Measurements from ENCODE around the gene KRT3. TPM values are rescaled to one million over a fixed set of nuclear protein-coding genes. Genes with fewer than 3 reads are reported as not detected.
"Not testable (repeated sequence)": the region's sequence is repeated elsewhere in the genome, so short reads cannot be mapped to it uniquely, and the experiment has no call there.

Gene KRT3
- total RNA-seq, 4 donors from 2014 or later, result not detected

- H3K27me3 ChIP-seq, result peaks cover 9% of the 10 kb centered on the region
- TF ChIP-seq CTCF (IDR thresholded peaks at IDR 0.05) (no peak), POLR2AphosphoS5 (IDR thresholded peaks at IDR 0.05) (no peak), POLR2A (IDR thresholded peaks at IDR 0.05) (no peak), EP300 (IDR thresholded peaks at IDR 0.05) (no peak)
- no peaks in the 10 kb centered on the region for H3K36me3 ChIP-seq
- no peak for DNase-seq (ENCODE audit: low spot score in 2 of 2)
- no peak overlapping the region for H3K27ac ChIP-seq
- no peaks in the 10 kb centered on the region for H3K4me1 ChIP-seq
- H3K4me3 ChIP-seq, result no peak overlapping the region
- H3K9me3 ChIP-seq, result no peaks in the 10 kb centered on the region
These were observed 41.8 kb downstream of the KRT3 start for GRCh38 chr12:52754135-52754534.

GRCh38 chr12:52753283-52753682, 42.6 kb downstream of the KRT3 start:
- DNase-seq (ENCODE audit: low spot score in 2 of 2), result no peak
- Histone ChIP-seq H3K36me3 (no peaks in the 10 kb centered on the region), H3K27me3 (peaks cover 7% of the 10 kb centered on the region), H3K4me1 (no peaks in the 10 kb centered on the region), H3K9me3 (no peaks in the 10 kb centered on the region), H3K4me3 (no peak overlapping the region), H3K27ac (no peak overlapping the region)
- TF ChIP-seq CTCF (IDR thresholded peaks at IDR 0.05) (no peak), POLR2A (IDR thresholded peaks at IDR 0.05) (no peak), POLR2AphosphoS5 (IDR thresholded peaks at IDR 0.05) (no peak), EP300 (IDR thresholded peaks at IDR 0.05) (no peak)
- WGBS, result 100% methylated on average over 3 of the region's 3 CpGs

- peaks cover under 1% of the 10 kb centered on the region for H3K27me3 ChIP-seq
- H3K27ac ChIP-seq, result no peak overlapping the region
- H3K9me3 ChIP-seq, result no peaks in the 10 kb centered on the region
- DNase-seq (ENCODE audit: low spot score in 2 of 2), result no peak
- no peak overlapping the region for H3K4me3 ChIP-seq
- H3K36me3 ChIP-seq, result no peaks in the 10 kb centered on the region
- 96% methylated on average over 2 of the region's 2 CpGs for WGBS
- TF ChIP-seq EP300 (IDR thresholded peaks at IDR 0.05) (no peak), CTCF (IDR thresholded peaks at IDR 0.05) (no peak), POLR2AphosphoS5 (IDR thresholded peaks at IDR 0.05) (no peak), POLR2A (IDR thresholded peaks at IDR 0.05) (no peak)
- H3K4me1 ChIP-seq, result no peaks in the 10 kb centered on the region
These were observed 43.4 kb downstream of the KRT3 start for GRCh38 chr12:52752516-52752915.

GRCh38 chr12:52751795-52752194, 44.1 kb downstream of the KRT3 start:
- Histone ChIP-seq H3K9me3 (no peaks in the 10 kb centered on the region), H3K4me3 (no peak overlapping the region), H3K4me1 (no peaks in the 10 kb centered on the region), H3K27ac (no peak overlapping the region), H3K27me3 (no peaks in the 10 kb centered on the region), H3K36me3 (no peaks in the 10 kb centered on the region)
- DNase-seq (ENCODE audit: low spot score in 2 of 2), result no peak
- TF ChIP-seq POLR2AphosphoS5 (IDR thresholded peaks at IDR 0.05) (no peak), CTCF (IDR thresholded peaks at IDR 0.05) (no peak), EP300 (IDR thresholded peaks at IDR 0.05) (no peak), POLR2A (IDR thresholded peaks at IDR 0.05) (no peak)

- not testable (repeated sequence) for H3K4me3 ChIP-seq; H3K9me3 ChIP-seq; H3K4me1 ChIP-seq; DNase-seq (ENCODE audit: low spot score in 2 of 2); H3K36me3 ChIP-seq; H3K27me3 ChIP-seq; H3K27ac ChIP-seq
- 50% methylated on average over 3 of the region's 3 CpGs for WGBS
These were observed 45.4 kb downstream of the KRT3 start for GRCh38 chr12:52750532-52750931.

- DNase-seq (ENCODE audit: low spot score in 2 of 2), result no peak
- no peaks in the 10 kb centered on the region for H3K4me1 ChIP-seq
- TF ChIP-seq CTCF (IDR thresholded peaks at IDR 0.05) (no peak), EP300 (IDR thresholded peaks at IDR 0.05) (no peak)
These were observed 46.1 kb downstream of the KRT3 start for GRCh38 chr12:52749827-52750226.

More at GRCh38 chr12:52749827-52750226, 46.1 kb downstream of the KRT3 start:
- H3K36me3 ChIP-seq, result no peaks in the 10 kb centered on the region
- no peak overlapping the region for H3K27ac ChIP-seq
- no peaks in the 10 kb centered on the region for H3K27me3 ChIP-seq
- no peak overlapping the region for H3K4me3 ChIP-seq
- 71% methylated on average over 3 of the region's 3 CpGs for WGBS
- H3K9me3 ChIP-seq, result no peaks in the 10 kb centered on the region
